PC-3 (cell line): ENCODE results near the gene C17orf114.

Source experiments
- ATAC-seq: fragments of 200-7000 bp; cut with Tn5 transposase; 2 replicates; pipeline ENCODE4 v1.9.1; 2020; ENCODE audit warnings: mild to moderate bottlenecking, moderate library complexity
- BruUV-seq: library from RNA; stranded (reverse); fragments of 400-500 nt; replicated peaks from 2 replicates; lab custom pipeline; 2021; lab: Mats Ljungman, UMichigan
- CTCF ChIA-PET: fragments of 300-600 bp; sonication (Branson Sonifier 250); formaldehyde crosslinking; loops from one replicate; lab custom pipeline; 2022; ENCODE audit warnings: antibody characterized with exemption; lab: Charles Lee
- POLR2A ChIA-PET: fragments of 300-600 bp; sonication (Branson Sonifier 250); formaldehyde crosslinking; loops from one replicate; lab custom pipeline; 2022; ENCODE audit warnings: antibody characterized with exemption; ENCODE audit not compliant: unreplicated experiment; lab: Charles Lee
- DNase-seq: peaks from one replicate; pipeline ENCODE4 v3.0.0-alpha.2; 2015
- H2AFZ ChIP-seq: fragments of 300-600 bp; sonication (generic); 2 replicates; pipeline ENCODE4 v1.6.0; 2016; ENCODE audit warnings: antibody characterized with exemption, low read length
- H3F3A ChIP-seq: fragments of 300-600 bp; sonication (generic); one replicate; pipeline ENCODE4 v1.6.0; 2017; ENCODE audit warnings: antibody characterized with exemption, low read length, control low read depth, mild to moderate bottlenecking; ENCODE audit not compliant: unreplicated experiment
- H3K27ac ChIP-seq: fragments of 300-600 bp; sonication (generic); 2 replicates; pipeline ENCODE4 v1.5.1; 2016; ENCODE audit warnings: mild to moderate bottlenecking, low read length
- H3K27me3 ChIP-seq: fragments of 300-600 bp; sonication (generic); 2 replicates; pipeline ENCODE4 v1.6.1; 2016; ENCODE audit warnings: low read length, mixed read lengths
- H3K36me3 ChIP-seq: fragments of 300-600 bp; sonication (generic); 2 replicates; pipeline ENCODE4 v1.6.1; 2016; ENCODE audit warnings: low read depth, mixed run types, low read length, mixed read lengths
- H3K4me1 ChIP-seq: fragments of 300-600 bp; sonication (generic); 2 replicates; pipeline ENCODE4 v1.5.1; 2016; ENCODE audit warnings: low read length; ENCODE audit not compliant: insufficient read depth
- H3K4me2 ChIP-seq: fragments of 300-600 bp; sonication (generic); 2 replicates; pipeline ENCODE4 v1.6.0; 2016; ENCODE audit warnings: low read length
- H3K4me3 ChIP-seq: fragments of 300-600 bp; sonication (generic); 2 replicates; pipeline ENCODE4 v1.5.1; 2016; ENCODE audit warnings: mild to moderate bottlenecking, low read length, mixed read lengths
- H3K79me2 ChIP-seq: fragments of 300-600 bp; sonication (generic); 2 replicates; pipeline ENCODE4 v1.6.1; 2017; ENCODE audit warnings: low read length, mixed read lengths
- H3K9ac ChIP-seq: fragments of 300-600 bp; sonication (generic); 2 replicates; pipeline ENCODE4 v1.6.0; 2016; ENCODE audit warnings: mild to moderate bottlenecking, low read length
- H3K9me2 ChIP-seq: fragments of 300-600 bp; sonication (generic); replicated peaks from 2 replicates; pipeline ENCODE4 v1.6.1; 2016; ENCODE audit warnings: mixed run types, low read length, mixed read lengths
- H3K9me3 ChIP-seq: fragments of 300-600 bp; sonication (generic); 2 replicates; pipeline ENCODE4 v1.6.1; 2016; ENCODE audit warnings: low read length, mixed read lengths
- H4K20me1 ChIP-seq: fragments of 300-600 bp; sonication (generic); 2 replicates; pipeline ENCODE4 v1.6.1; 2016; ENCODE audit warnings: low read length, mixed read lengths
- EZH2 ChIP-seq: fragments of 300-600 bp; sonication (generic); IDR thresholded peaks from one replicate; pipeline ENCODE4 v1.6.1; 2017; ENCODE audit warnings: antibody characterized with exemption, mild to moderate bottlenecking, low read length; ENCODE audit not compliant: unreplicated experiment
- EZH2phosphoT487 ChIP-seq: fragments of 300-600 bp; sonication (generic); IDR thresholded peaks from 2 replicates; pipeline ENCODE4 v1.6.1; 2018; ENCODE audit warnings: mild to moderate bottlenecking, antibody characterized with exemption, low read length, borderline replicate concordance
- intact Hi-C: fragments of 100-400 bp; cut with micrococcal nuclease; formaldehyde crosslinking; loops from 2 replicates; pipeline ENCODE4 v1.9.0; 2023
- TF ChIP-seq, protein P1 (sequence below): fragments of 300-600 bp; sonication (generic); conservative IDR thresholded peaks from 2 replicates; pipeline ENCODE4 v1.5.1; 2017; ENCODE audit warnings: antibody characterized with exemption, low read depth, mild to moderate bottlenecking, low read length

C17orf114 gene

DNA sequence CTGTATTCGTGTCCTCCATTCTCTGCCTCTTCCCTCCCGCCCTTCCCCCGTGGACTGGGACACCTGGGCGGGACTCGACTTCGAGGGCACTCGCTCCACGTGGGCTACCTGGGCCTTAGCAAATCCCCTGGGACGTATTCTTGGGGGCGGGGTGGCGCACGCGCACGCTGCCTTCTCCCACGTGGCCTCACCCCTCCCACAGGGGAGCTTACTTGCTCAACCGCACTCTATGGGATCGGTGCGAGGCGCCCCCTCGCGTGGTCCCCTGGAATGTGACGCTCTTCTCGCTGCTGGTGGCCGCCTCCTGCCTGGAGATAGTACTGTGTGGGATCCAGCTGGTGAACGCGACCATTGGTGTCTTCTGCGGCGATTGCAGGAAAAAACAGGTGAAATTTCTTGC, 19.5 kb downstream of the C17orf114 start:
- H2AFZ ChIP-seq = no peak overlapping the region
- intact Hi-C loops = no loop called here
- no peaks in the 10 kb centered on the region for H4K20me1 ChIP-seq
- no peaks in the 10 kb centered on the region for H3F3A ChIP-seq
- ChIA-PET POLR2A (interaction anchor here (0.7 kb wide), 1 partner anchor 87 kb away, joined by 12 read pairs; no protein-coding TSS in a partner anchor), CTCF (no interaction called here)
- no peak overlapping the region for H3K4me2 ChIP-seq
- H3K9me3 ChIP-seq = no peaks in the 10 kb centered on the region
- H3K27me3 ChIP-seq = no peaks in the 10 kb centered on the region
- no TSS peak for BruUV-seq
- H3K9ac ChIP-seq = no peak overlapping the region
- H3K4me3 ChIP-seq = no peak overlapping the region
- no peak overlapping the region for H3K27ac ChIP-seq
- DNase-seq (no peak), ATAC-seq (no peak)
- peaks cover 6% of the 10 kb centered on the region for H3K4me1 ChIP-seq
- no peaks in the 10 kb centered on the region for H3K79me2 ChIP-seq
- TF ChIP-seq EZH2 = no peak
- TF ChIP-seq EZH2phosphoT487 = no peak
- TF ChIP-seq, protein P1, sequence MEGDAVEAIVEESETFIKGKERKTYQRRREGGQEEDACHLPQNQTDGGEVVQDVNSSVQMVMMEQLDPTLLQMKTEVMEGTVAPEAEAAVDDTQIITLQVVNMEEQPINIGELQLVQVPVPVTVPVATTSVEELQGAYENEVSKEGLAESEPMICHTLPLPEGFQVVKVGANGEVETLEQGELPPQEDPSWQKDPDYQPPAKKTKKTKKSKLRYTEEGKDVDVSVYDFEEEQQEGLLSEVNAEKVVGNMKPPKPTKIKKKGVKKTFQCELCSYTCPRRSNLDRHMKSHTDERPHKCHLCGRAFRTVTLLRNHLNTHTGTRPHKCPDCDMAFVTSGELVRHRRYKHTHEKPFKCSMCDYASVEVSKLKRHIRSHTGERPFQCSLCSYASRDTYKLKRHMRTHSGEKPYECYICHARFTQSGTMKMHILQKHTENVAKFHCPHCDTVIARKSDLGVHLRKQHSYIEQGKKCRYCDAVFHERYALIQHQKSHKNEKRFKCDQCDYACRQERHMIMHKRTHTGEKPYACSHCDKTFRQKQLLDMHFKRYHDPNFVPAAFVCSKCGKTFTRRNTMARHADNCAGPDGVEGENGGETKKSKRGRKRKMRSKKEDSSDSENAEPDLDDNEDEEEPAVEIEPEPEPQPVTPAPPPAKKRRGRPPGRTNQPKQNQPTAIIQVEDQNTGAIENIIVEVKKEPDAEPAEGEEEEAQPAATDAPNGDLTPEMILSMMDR = no peak
- no peaks in the 10 kb centered on the region for H3K9me2 ChIP-seq
- no peaks in the 10 kb centered on the region for H3K36me3 ChIP-seq

DNA sequence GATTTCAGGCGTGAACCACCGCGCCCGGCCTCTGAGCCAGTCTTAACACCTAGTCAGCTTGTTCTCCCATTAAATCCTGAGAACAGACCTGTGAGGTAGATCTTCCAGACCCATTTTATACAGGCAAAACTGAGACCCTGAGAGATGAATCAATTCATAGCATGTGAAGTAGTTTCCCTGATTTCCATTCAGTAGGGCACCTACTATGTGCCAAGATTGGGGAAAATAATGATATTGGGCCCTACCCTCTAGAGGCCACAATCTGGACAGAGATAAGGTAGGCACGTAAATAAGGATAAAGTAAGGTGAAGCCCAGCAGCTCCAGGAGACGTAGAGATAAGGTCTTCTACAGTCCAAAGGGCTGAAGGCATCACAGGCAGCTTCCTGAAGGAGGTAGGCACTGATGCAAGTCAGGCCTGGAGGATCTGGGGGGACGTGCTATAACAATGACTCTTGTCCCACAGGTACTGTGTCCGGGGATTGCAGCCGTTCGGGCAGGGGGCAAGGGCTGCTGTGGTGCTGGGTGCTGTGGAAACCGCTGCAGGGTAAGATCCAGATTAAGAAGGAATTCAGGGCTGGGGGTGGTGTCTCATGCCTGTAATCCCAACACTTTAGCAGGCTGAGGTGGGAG, 21.7 kb downstream of the C17orf114 start:
- no peak for DNase-seq
- H3F3A ChIP-seq = no peaks in the 10 kb centered on the region
- H3K4me1 ChIP-seq = no peaks in the 10 kb centered on the region
- ChIA-PET POLR2A (no interaction called here), CTCF (no interaction called here)
- H3K79me2 ChIP-seq = no peaks in the 10 kb centered on the region
- no peaks in the 10 kb centered on the region for H4K20me1 ChIP-seq
- H3K36me3 ChIP-seq = no peaks in the 10 kb centered on the region
- H3K9me2 ChIP-seq = no peaks in the 10 kb centered on the region
- intact Hi-C loops = no loop called here
- ATAC-seq = no peak
- no TSS peak for BruUV-seq
- no peaks in the 10 kb centered on the region for H3K27me3 ChIP-seq
- no peaks in the 10 kb centered on the region for H3K9me3 ChIP-seq
- no peak overlapping the region for H3K4me2 ChIP-seq
- no peak overlapping the region for H3K27ac ChIP-seq
- H3K9ac ChIP-seq = no peak overlapping the region
- no peak overlapping the region for H3K4me3 ChIP-seq
- no peak overlapping the region for H2AFZ ChIP-seq
- TF ChIP-seq EZH2phosphoT487 (no peak), EZH2 (no peak)
- TF ChIP-seq, protein P1 = no peak

DNA sequence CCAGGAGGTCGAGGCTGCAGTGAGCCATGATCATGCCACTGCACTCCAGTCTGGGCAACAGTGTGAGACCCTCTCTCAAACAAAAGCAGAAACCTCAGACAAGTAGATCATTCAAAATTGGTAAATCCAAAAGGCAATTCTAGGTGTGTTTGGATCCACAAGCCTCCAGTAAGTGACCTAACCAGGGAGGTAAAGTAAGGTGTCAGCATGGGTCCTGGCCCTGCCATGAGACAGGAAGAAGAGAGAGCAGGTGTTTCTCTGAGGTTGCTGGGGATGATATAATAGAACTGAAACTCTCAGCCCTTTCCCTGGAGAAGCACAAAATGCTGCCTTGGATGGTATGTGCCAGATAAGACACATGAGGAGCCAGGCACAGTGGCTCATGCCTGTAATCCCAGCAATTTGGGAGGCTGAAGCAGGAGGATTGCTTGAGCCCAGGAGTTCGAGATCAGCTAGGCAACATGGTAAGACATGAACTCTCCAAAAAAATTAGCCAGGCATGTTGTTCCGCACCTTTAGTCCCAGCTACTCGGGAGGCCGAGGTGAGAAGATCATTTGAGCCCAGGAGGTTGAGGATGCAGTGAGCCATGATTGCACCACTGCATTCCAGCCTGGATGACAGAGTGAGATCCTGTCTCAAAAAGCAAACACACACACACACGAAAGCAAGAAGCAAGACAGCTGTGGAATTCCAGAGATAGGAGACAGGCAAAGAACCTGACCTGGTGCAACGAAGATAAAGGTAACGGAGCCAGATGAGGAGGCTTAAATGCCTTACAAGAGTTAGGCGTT, 24.0 kb downstream of the C17orf114 start:
- Histone ChIP-seq H4K20me1 (no peaks in the 10 kb centered on the region), H3K9me3 (no peaks in the 10 kb centered on the region), H3K4me3 (no peak overlapping the region), H3K27me3 (no peaks in the 10 kb centered on the region), H3K9me2 (no peaks in the 10 kb centered on the region), H3K79me2 (no peaks in the 10 kb centered on the region), H3K4me2 (no peak overlapping the region), H3F3A (no peaks in the 10 kb centered on the region), H3K9ac (no peak overlapping the region), H3K36me3 (no peaks in the 10 kb centered on the region), H3K4me1 (no peaks in the 10 kb centered on the region), H2AFZ (no peak overlapping the region), H3K27ac (no peak overlapping the region)
- ATAC-seq (no peak), DNase-seq (no peak)
- POLR2A ChIA-PET = no interaction called here
- BruUV-seq = no TSS peak
- intact Hi-C loops = no loop called here
- CTCF ChIA-PET = no interaction called here
- TF ChIP-seq, protein P1 = no peak
- no peak for TF ChIP-seq EZH2
- no peak for TF ChIP-seq EZH2phosphoT487
